ENCODE data around the gene TLE3.

Gene TLE3

GRCh38 chr15:70033529-70034140 is 64.1 kb downstream of the TLE3 start:
- DNase-seq (ENCODE audit: low read depth): peak; percentile 2
- H3K4me3 ChIP-seq (ENCODE audit: control insufficient read depth, low read depth, low read length): no peak overlapping the region
- TF ChIP-seq CTCF (IDR thresholded peaks at IDR 0.05; ENCODE audit: control insufficient read depth, insufficient read depth, low read depth, low read length, missing control alignments): no peak

- TF ChIP-seq CTCF (IDR thresholded peaks at IDR 0.05; ENCODE audit: control insufficient read depth, insufficient read depth, low read depth, low read length, missing control alignments): no peak
These were observed 64.6 kb downstream of the TLE3 start for GRCh38 chr15:70033109-70033508.

GRCh38 chr15:70032509-70032908 is 65.2 kb downstream of the TLE3 start:
- H3K4me3 ChIP-seq (ENCODE audit: control insufficient read depth, low read depth, low read length): no peak overlapping the region
- DNase-seq (ENCODE audit: low read depth): no peak
- TF ChIP-seq CTCF (IDR thresholded peaks at IDR 0.05; ENCODE audit: control insufficient read depth, insufficient read depth, low read depth, low read length, missing control alignments): no peak

More at GRCh38 chr15:70033109-70033508, 64.6 kb downstream of the TLE3 start:
- H3K4me3 ChIP-seq (ENCODE audit: control insufficient read depth, low read depth, low read length): no peak overlapping the region
- no peak for DNase-seq (ENCODE audit: low read depth)

- DNase-seq (ENCODE audit: low read depth): no peak
- TF ChIP-seq CTCF (IDR thresholded peaks at IDR 0.05; ENCODE audit: control insufficient read depth, insufficient read depth, low read depth, low read length, missing control alignments): no peak
- no peak overlapping the region for H3K4me3 ChIP-seq (ENCODE audit: control insufficient read depth, low read depth, low read length)
These were observed 66.0 kb downstream of the TLE3 start for GRCh38 chr15:70031713-70032112.

- no peak for TF ChIP-seq CTCF (IDR thresholded peaks at IDR 0.05; ENCODE audit: control insufficient read depth, insufficient read depth, low read depth, low read length, missing control alignments)
- no peak for DNase-seq (ENCODE audit: low read depth)
- no peak overlapping the region for H3K4me3 ChIP-seq (ENCODE audit: control insufficient read depth, low read depth, low read length)
These were observed 66.5 kb downstream of the TLE3 start for GRCh38 chr15:70031261-70031660.

GRCh38 chr15:70030851-70031250 is 66.9 kb downstream of the TLE3 start:
- no peak for TF ChIP-seq CTCF (IDR thresholded peaks at IDR 0.05; ENCODE audit: control insufficient read depth, insufficient read depth, low read depth, low read length, missing control alignments)
- DNase-seq (ENCODE audit: low read depth): no peak
- no peak overlapping the region for H3K4me3 ChIP-seq (ENCODE audit: control insufficient read depth, low read depth, low read length)

Data from AG09309 (cell line).